ENCODE data around the gene GLTP.
A peak's percentile ranks its signal among the peaks of the same experiment; 100 is the strongest.
"Not testable (repeated sequence)": the region's sequence is repeated elsewhere in the genome, so short reads cannot be mapped to it uniquely, and the experiment has no call there.

GLTP gene

GRCh38 chr12:109876406-109876805 lies 3.9 kb downstream of the GLTP start:
- no peak for DNase-seq

GRCh38 chr12:109875572-109876131 lies 4.7 kb downstream of the GLTP start:
- DNase-seq, result no peak

DNA sequence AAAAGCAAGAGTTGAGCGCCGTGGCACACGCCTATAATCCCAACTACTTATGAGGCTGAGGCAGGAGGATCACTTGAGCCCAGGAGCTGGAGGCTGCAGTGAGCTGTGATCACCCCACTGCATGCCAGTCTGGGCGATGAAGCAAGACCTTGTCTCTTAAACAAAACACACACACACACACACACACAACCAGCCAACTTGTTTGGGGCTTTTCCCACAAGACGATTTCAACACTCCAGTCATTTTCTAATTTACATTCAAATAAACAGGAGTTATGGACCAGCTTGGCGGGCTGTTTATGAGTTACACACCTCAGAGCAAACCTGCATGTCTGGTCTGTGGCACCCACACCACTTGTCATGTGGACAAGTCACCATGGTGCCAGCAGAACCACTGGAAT lies 6.7 kb downstream of the GLTP start:
- no peak for DNase-seq

- DNase-seq, result no peak
These were observed 8.6 kb downstream of the GLTP start for GRCh38 chr12:109871668-109872314.

GRCh38 chr12:109870648-109871047 lies 9.7 kb downstream of the GLTP start:
- DNase-seq, result no peak

- DNase-seq, result no peak
These were observed 11.9 kb downstream of the GLTP start for GRCh38 chr12:109868182-109869051.

- DNase-seq, result no peak
These were observed 15.4 kb downstream of the GLTP start for GRCh38 chr12:109864916-109865315.

DNA sequence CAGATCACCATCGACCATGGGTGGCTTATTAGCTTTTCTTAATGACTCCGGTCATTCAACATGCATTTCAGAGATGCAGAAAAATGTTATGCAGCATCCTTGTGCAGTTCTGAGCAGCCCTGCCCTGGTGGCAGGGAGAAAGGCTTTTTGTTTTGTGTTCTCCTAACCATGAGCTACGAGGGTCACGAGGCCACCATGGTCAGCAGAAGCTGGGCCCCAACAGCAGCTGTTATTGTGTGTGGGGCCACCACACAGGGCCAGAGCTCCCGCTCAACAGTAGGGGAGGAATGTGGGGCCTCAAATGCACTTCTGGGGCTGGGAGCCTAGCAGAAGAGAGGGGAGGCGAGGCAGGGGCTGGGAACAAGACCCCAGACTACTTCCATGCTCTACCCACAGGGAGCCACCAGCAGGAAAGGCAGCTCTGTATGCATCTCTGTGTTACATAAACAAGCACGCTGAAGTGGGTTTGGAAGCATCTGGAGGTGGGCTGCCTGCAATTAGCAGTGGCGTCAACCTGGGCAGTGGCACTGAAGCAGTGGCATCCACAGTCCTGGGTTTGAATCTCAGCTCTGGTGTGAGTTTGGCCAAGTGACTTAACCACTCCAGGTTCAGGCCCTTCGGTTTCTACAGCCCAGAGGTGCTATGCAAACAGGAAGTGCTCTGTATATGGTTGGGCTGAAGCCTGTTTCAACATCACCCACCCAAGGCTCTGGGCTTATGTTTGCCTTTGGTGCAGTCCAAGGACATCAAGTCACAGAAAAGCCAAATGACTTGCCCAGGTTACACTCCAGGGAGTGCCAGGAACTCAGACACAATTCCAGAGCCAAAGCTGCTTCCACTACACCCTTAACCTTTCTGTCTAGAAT lies 16.3 kb downstream of the GLTP start:
- no peak for DNase-seq

DNA sequence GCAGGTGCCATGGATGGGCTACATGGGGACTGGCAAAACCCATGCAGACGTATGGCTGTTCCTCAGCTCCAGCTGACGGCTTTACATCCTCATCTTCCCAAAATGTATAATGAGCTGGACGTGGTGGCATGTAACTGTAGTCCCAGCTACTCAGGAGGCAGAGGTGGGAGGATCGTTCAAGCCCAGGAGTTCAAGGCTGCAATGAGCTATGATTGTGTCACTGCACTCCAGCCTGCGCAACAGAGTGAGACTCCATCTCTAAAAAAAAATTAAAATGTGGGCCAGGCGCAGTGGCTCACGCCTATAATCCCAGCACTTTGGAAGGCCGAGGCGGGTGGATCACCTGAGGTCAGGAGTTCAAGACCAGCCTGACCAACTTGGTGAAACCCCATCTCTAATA lies 17.9 kb downstream of the GLTP start:
- DNase-seq, result not testable (repeated sequence)

DNA sequence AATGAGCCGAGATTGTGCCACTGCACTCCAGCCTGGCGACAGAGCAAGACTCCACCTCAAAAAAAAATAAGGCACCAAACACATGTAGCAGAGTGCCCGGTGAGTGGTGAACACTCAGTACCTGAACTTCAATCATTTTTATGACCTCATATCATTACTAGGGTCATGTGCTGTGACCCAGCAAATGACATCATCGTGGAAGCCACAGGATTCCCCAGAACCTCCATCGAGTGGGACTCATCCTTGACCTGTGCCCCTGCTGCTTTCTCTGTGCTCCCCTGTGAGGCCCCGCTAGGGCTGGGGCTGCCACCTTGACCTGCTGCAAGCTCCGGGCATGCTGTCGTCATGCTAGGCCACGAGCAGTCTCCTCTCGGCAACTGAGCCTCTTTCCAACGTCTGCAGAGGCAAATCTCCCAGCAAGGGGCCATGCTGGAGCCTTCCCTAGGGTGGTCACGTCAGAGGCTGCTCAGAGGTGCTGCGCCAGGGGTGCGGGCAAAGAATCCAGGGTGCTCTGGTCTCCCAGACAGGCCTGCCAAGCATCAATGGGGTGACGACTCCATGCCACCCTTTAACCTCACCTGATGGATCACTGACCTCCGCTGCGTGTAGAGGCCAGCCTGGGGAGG lies 18.5 kb downstream of the GLTP start:
- no peak for DNase-seq

- DNase-seq, result no peak
These were observed 19.4 kb downstream of the GLTP start for GRCh38 chr12:109860977-109861376.

DNA sequence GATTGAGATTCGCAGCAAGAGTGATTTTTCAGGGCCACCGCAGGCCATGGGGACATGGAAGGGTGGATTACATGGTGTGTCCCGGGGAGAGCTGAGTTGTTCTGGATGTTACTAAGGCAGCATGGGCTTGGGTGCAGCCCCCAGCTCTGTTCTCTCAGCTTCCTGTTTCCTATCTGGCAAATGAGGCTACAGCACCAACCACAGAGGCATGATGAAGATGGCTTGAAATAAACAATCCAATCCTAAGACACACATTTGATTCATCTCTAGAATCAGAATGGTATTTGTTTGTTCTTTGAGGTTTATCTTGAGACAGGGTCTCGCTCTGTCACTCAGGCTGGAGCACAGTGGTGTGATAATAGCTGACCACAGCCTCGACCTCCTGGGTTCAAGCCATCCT lies 21.6 kb downstream of the GLTP start:
- no peak for DNase-seq

GRCh38 chr12:109857715-109858114 lies 22.6 kb downstream of the GLTP start:
- no peak for DNase-seq

DNA sequence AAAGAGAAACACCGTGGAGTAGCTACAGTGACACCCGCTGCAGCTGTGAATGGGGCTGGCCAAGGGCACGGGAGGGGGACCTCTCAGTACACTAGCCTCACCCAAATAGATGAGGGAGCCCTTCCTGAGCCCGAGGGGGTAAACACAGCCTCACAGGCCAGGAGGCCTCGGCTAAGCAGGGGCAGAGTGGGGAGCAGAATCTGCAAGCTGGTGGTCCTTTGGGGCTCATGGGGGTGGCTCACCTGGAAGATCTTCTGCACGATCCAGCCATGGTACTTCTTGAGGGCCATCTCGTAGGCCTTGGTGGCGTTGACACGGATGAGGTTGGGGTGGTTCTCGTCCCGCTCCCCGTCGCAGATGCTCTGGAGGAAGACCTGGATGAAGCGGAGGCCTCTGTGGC lies 25.0 kb downstream of the GLTP start:
- DNase-seq, result no peak

DNA sequence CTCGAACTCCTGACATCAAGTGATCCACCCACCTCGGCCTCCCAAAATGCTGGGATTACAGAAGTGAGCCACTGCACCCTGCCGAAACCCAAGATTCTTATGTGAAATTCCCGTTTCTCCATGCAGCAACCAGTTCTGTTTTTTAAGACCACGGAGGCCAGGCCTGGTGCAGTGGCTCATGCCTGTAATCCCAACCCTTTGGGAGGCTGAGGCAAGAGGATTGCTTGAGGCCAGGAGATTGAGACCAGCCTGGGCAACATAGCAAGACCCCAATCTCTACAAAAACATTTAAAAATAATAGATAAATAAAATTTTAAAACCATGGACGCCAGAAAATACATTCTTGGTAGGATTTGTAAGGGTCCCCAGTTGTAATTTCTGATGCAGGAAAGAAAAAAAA lies 29.8 kb downstream of the GLTP start:
- not testable (repeated sequence) for DNase-seq

GRCh38 chr12:109847142-109847735 lies 33.1 kb downstream of the GLTP start:
- DNase-seq, result no peak

GRCh38 chr12:109845824-109846205 lies 34.5 kb downstream of the GLTP start:
- DNase-seq, result no peak

- DNase-seq, result peak; percentile 76
These were observed 35.1 kb downstream of the GLTP start for GRCh38 chr12:109844983-109845823.

DNA sequence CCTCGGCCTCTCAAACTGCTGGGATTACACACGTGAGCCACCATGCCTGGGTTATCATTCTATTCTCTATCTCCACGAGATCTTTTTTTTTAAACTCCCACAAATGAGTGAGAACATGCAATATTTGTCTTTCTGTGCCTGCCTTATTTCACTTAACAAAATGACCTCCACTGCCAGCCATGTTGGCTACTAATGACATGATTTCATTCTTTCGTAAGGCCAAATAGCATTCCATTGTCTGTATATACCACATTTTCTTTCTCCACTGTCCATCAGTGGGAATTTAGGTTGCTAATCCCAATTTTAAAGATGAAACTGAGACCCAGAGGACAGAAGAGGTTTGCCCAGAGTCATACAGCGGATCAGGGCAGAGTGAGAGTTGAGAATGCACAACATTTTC lies 36.2 kb downstream of the GLTP start:
- no peak for DNase-seq

DNA sequence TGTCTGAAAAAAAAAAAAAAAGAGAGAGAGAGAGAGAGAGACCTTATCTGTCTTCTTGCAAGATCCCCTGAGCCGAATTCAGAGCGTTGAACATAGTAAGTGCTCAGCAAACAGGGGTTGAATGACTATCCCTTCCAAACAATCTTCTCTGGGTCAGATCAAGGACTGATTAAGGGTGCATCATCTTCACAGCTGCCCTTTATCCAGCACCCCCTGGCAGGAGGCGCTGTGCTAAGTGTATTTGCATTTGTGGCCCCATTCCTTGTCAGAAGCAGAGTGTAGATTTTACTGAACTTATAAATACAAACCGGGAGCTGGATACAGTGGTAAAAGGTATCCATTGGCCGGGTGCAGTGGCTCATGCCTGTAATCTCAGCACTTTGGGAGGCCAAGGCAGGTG lies 38.3 kb downstream of the GLTP start:
- DNase-seq, result no peak

GRCh38 chr12:109841356-109841755 lies 39.0 kb downstream of the GLTP start:
- no peak for DNase-seq
